Effector memory CD8-positive, alpha-beta T cell (primary cell): ENCODE results near the gene RRP12.

ENCODE experiments used
- ATAC-seq: fragments of 150-1000 bp; cut with Tn5 transposase; replicated peaks from 2 replicates; pipeline ENCODE4 v1.10.0; 2021; ENCODE audit warnings: mild to moderate bottlenecking, moderate library complexity
- DNase-seq, 3 experiments: peaks; one replicate each; pipeline ENCODE4 v3.0.0; 2021
- H3K27ac Mint-ChIP-seq, 2 donors: one replicate each; pipeline ENCODE4 v1.8.0; 2022; ENCODE audit warnings: mild to moderate bottlenecking in 2 of 2, mixed read lengths in 2 of 2, moderate library complexity in 2 of 2
- H3K27me3 Mint-ChIP-seq, 2 donors: one replicate each; pipeline ENCODE4 v1.8.0; 2022; ENCODE audit warnings: mixed read lengths in 2 of 2
- H3K36me3 Mint-ChIP-seq: one replicate; pipeline ENCODE4 v1.8.0; 2022; ENCODE audit warnings: mild to moderate bottlenecking, moderate library complexity, mixed read lengths; ENCODE audit not compliant: insufficient read depth
- H3K4me1 Mint-ChIP-seq, 2 donors: one replicate each; pipeline ENCODE4 v1.8.0; 2022; ENCODE audit warnings: low read depth in 2 of 2, mixed read lengths in 2 of 2
- H3K4me3 Mint-ChIP-seq, 2 donors: one replicate each; pipeline ENCODE4 v1.8.0; 2022; ENCODE audit warnings: mild to moderate bottlenecking in 2 of 2, mixed read lengths in 2 of 2, moderate library complexity in 2 of 2
- H3K9me3 Mint-ChIP-seq, 2 donors: one replicate each; pipeline ENCODE4 v1.8.0; 2022; ENCODE audit warnings: mixed read lengths in 2 of 2

RRP12 gene

DNA sequence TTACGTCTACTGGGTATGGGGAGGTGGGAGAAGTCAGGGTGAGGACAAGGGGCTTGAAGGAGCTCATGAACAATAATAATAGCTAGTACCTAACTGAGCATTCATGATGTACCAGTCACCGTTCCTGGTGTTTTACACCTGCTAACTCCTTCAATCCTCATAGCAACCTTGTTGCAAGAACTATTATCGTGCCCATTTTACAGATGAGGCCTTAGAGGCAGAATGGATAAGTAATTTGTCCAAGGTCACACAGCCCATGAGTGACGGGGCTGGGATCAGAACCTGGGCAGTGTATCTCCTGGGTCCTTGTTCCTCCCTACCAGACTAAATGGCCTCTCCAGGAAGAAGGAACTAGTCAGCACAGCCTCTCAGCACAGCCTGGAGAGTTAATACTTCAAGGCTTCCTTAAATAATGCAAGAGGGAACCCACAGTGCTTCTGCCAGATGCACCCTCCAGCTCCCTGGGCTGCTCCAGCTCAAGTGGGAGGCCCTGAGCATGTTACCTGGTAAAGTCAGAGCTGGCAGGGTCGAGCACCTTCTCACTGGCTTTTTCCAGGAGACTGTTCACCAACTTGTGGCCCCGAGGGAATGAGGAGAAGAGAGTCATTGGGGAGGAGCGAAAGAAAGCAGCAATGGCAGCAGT is 28.8 kb downstream of the RRP12 start:
- peak overlapping the region in 1 of 2 donors; percentile 49 for H3K27ac Mint-ChIP-seq
- H3K9me3 Mint-ChIP-seq, result no peaks in the 10 kb centered on the region
- no peak for ATAC-seq
- no peak for DNase-seq
- peaks cover 47% of the 10 kb centered on the region for H3K36me3 Mint-ChIP-seq
- no peaks in the 10 kb centered on the region for H3K27me3 Mint-ChIP-seq
- no peak overlapping the region for H3K4me3 Mint-ChIP-seq
- H3K4me1 Mint-ChIP-seq, result peaks cover 0 to 2% of the 10 kb centered on the region in 2 donors

- Mint-ChIP-seq H3K36me3 (peaks cover 43% of the 10 kb centered on the region), H3K27me3 (no peaks in the 10 kb centered on the region), H3K4me3 (no peak overlapping the region), H3K9me3 (no peaks in the 10 kb centered on the region), H3K4me1 (peaks cover 0 to 2% of the 10 kb centered on the region in 2 donors), H3K27ac (peak overlapping the region in 1 of 2 donors; percentile 49)
- ATAC-seq (no peak), DNase-seq (no peak)
These were observed 29.4 kb downstream of the RRP12 start for GRCh38 chr10:97371696-97372095.

DNA sequence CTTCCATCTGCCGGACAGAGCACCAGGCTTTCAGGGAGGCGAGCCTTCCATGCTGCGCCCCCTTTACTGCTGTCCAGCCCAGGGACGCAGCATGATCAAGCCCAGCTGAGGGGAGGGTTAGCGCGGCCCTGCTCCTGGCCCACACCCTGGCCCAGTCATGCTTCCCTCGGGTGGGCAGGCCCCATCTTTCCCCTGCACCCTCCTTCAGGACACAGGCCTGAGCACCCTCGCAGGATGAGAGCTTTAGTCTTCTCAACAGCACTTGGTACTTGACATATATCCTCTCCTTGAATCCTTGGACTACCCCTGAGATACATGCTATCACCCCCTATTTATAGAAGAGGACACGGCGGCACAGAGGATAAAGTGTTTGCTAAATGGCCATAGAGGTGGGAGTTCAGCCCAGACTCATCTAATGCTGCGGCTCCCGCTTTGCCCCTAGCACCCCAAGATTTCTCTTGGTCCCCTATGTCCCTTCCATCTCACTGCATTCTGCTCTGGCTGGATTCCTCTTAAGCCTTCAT is 34.0 kb downstream of the RRP12 start:
- peak overlapping the region in 1 of 2 donors; percentile 63 for H3K27ac Mint-ChIP-seq
- no peak overlapping the region for H3K4me3 Mint-ChIP-seq
- ATAC-seq, result no peak
- peaks cover 0 to 2% of the 10 kb centered on the region in 2 donors for H3K4me1 Mint-ChIP-seq
- peaks cover 35% of the 10 kb centered on the region for H3K36me3 Mint-ChIP-seq
- no peak for DNase-seq
- no peaks in the 10 kb centered on the region for H3K27me3 Mint-ChIP-seq
- H3K9me3 Mint-ChIP-seq, result no peaks in the 10 kb centered on the region

- H3K27me3 Mint-ChIP-seq, result no peaks in the 10 kb centered on the region
- ATAC-seq, result no peak
- H3K4me3 Mint-ChIP-seq, result no peak overlapping the region
- DNase-seq, result no peak
- peaks cover 31% of the 10 kb centered on the region for H3K36me3 Mint-ChIP-seq
- peaks cover 0 to 2% of the 10 kb centered on the region in 2 donors for H3K4me1 Mint-ChIP-seq
- H3K27ac Mint-ChIP-seq, result peak overlapping the region; percentile 58 to 63
- no peaks in the 10 kb centered on the region for H3K9me3 Mint-ChIP-seq
These were observed 34.6 kb downstream of the RRP12 start for GRCh38 chr10:97366572-97366971.

DNA sequence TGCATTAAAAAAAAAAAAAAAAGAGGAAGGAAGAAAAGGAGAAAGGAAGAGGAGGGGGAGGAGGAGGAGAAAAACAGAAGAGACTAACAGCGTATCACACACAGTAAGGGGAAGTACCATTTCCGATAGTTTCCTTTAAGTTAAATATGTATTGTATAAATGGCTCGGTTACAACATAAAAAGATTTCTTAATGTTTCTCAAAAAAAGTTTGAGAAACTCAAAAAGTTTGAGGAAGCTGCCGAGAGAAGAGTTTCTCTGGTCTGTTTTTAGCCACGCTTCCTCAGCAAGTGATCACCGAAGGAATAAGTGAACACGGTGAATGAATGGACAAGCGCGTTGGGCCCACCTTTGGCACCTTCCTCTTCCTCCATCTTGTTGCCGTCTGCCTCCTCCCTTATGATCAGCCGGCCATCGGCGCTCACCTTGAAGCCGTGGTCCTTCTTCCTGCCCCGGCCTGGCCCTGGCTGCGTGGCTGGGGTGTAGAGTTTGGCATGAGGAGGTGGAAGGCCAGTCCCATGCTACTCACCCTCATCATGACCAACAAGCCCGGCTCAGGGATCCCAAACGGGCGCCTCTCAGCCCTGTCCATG is 35.3 kb downstream of the RRP12 start:
- ATAC-seq (peak; percentile 44), DNase-seq (no peak)
- Mint-ChIP-seq H3K4me3 (no peak overlapping the region), H3K27me3 (no peaks in the 10 kb centered on the region), H3K4me1 (peaks cover 0 to 2% of the 10 kb centered on the region in 2 donors), H3K9me3 (no peaks in the 10 kb centered on the region), H3K36me3 (peaks cover 27% of the 10 kb centered on the region), H3K27ac (peak overlapping the region; percentile 58 to 63)

- no peak overlapping the region for H3K4me3 Mint-ChIP-seq
- H3K9me3 Mint-ChIP-seq, result no peaks in the 10 kb centered on the region
- peaks cover 20% of the 10 kb centered on the region for H3K36me3 Mint-ChIP-seq
- H3K27me3 Mint-ChIP-seq, result no peaks in the 10 kb centered on the region
- peak overlapping the region in 1 of 2 donors; percentile 52 for H3K27ac Mint-ChIP-seq
- DNase-seq (no peak), ATAC-seq (no peak)
- no peaks in the 10 kb centered on the region for H3K4me1 Mint-ChIP-seq
These were observed 38.1 kb downstream of the RRP12 start for GRCh38 chr10:97363071-97363470.

DNA sequence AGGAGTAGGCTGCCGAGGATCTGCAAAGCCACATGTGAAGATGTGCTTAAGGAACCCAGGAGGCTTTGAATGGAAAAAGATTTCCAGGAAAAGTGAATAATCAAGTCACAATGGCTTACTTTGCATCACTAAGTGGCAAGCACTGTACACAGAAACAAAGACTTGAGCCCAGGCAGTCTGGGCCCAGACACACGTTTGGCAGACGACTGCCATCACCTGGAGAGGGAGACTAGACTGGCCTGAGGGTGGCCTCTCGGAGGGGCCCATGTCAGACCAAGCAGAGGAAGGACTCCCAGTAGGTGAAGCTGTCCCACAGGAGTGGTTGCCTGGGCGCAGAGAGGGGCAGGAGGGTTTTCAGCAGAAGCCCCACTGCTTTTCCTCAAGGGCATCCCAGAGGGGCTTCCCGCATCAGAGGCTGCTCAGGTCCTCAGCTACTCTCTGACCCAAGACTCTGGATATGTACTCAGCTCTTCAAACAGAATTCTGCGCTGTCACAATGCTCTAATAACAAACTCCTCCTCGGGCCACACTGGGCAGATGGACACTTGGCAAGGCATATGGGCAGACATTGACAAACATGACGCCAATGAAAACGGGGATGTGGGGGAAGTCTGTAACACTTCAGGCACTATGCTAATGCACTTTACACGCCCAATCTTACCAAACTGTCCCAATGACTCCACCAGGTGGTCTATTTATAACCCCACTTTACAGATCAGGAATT is 38.7 kb downstream of the RRP12 start:
- Mint-ChIP-seq H3K27me3 (no peaks in the 10 kb centered on the region), H3K27ac (peak overlapping the region in 1 of 2 donors; percentile 52), H3K36me3 (peaks cover 21% of the 10 kb centered on the region)

GRCh38 chr10:97361537-97361901 is 39.6 kb downstream of the RRP12 start:
- ATAC-seq (no peak), DNase-seq (no peak)
- Mint-ChIP-seq H3K27me3 (no peaks in the 10 kb centered on the region), H3K27ac (no peak overlapping the region), H3K4me3 (no peak overlapping the region), H3K4me1 (no peaks in the 10 kb centered on the region), H3K36me3 (peaks cover 21% of the 10 kb centered on the region), H3K9me3 (no peaks in the 10 kb centered on the region)

More for the DNA sequence above, 38.7 kb downstream of the RRP12 start:
- H3K9me3 Mint-ChIP-seq, result no peaks in the 10 kb centered on the region
- H3K4me1 Mint-ChIP-seq, result no peaks in the 10 kb centered on the region
- ATAC-seq (no peak), DNase-seq (no peak)
- H3K4me3 Mint-ChIP-seq, result no peak overlapping the region

DNA sequence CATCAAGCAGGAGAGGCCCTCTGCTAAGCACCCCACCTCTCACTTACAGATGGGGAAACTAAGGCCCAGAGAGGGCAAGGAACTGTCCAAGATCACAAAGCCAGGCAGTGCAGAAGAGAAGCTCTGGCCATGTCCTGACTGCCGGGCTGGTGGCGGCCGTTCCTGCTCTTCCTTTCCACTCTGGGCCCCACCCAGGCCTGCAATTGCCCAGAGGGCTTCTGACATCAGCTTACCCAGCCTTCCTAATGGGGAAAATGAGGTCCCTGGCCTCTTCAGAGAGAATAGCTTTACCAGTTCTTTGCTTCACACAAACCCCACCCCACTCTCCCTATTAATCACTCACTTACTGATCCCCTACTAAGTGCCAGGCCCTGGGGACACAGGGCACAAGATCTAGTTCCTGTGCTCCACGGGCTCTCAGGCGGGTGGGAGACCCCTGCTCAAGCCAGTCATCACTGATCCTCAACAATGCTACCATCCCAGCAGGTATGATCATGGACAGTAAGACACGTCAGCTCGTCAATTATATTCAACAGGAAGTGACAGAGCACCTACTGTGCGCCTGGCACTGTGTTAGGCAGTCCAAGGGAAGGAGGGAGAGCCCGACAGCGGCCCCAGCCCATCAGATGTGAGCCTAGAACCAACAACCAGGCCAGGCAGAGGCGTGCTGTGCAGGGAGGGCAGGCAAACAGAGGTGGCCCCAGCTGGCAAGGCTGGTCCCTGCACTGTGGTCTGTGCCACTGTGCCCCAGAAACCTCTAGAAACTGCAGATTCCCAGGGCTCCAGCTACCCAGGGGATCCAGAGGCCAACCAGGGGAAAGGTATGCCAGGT is 40.2 kb downstream of the RRP12 start:
- Mint-ChIP-seq H3K27ac (peak overlapping the region; percentile 55 to 75), H3K27me3 (no peaks in the 10 kb centered on the region), H3K9me3 (no peaks in the 10 kb centered on the region), H3K36me3 (peaks cover 19% of the 10 kb centered on the region), H3K4me3 (no peak overlapping the region), H3K4me1 (peaks cover 3 to 6% of the 10 kb centered on the region in 2 donors)
- no peak for ATAC-seq
- no peak for DNase-seq

- H3K4me3 Mint-ChIP-seq, result no peak overlapping the region
- H3K4me1 Mint-ChIP-seq, result peaks cover 8 to 11% of the 10 kb centered on the region in 2 donors
- ATAC-seq (no peak), DNase-seq (no peak)
- H3K36me3 Mint-ChIP-seq, result peaks cover 10% of the 10 kb centered on the region
- peak overlapping the region; percentile 41 to 69 for H3K27ac Mint-ChIP-seq
- H3K27me3 Mint-ChIP-seq, result no peaks in the 10 kb centered on the region
- H3K9me3 Mint-ChIP-seq, result no peaks in the 10 kb centered on the region
These were observed 42.4 kb downstream of the RRP12 start for GRCh38 chr10:97358781-97359180.

DNA sequence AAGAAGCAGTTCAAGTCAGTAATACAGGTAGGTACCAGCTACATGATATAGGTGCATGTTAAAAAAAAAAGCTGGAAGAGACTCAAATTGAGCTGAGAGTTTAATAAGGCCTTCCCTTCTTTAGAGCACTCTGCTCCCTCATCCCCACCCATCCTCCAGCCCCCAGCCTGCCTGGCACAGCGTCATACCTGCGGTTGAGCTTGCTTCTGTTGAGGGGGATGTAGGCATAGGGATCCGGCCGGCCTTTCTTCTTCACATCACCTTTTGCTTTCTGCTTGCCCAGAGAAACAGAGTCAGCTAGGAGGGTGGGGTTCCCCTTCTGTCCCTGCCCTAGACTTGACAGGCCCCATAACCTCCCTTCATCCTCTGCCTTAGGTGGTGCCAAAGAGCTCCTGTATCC is 42.8 kb downstream of the RRP12 start:
- no peaks in the 10 kb centered on the region for H3K27me3 Mint-ChIP-seq
- DNase-seq (no peak), ATAC-seq (no peak)
- peak overlapping the region; percentile 41 to 69 for H3K27ac Mint-ChIP-seq
- H3K4me1 Mint-ChIP-seq, result peaks cover 8 to 11% of the 10 kb centered on the region in 2 donors
- H3K4me3 Mint-ChIP-seq, result no peak overlapping the region
- no peaks in the 10 kb centered on the region for H3K9me3 Mint-ChIP-seq
- H3K36me3 Mint-ChIP-seq, result peaks cover 10% of the 10 kb centered on the region

GRCh38 chr10:97356918-97357317 is 44.2 kb downstream of the RRP12 start:
- Mint-ChIP-seq H3K4me1 (peaks cover 8 to 11% of the 10 kb centered on the region in 2 donors), H3K36me3 (peaks cover 10% of the 10 kb centered on the region), H3K9me3 (no peaks in the 10 kb centered on the region), H3K27ac (peak overlapping the region in 1 of 2 donors; percentile 69), H3K4me3 (no peak overlapping the region), H3K27me3 (no peaks in the 10 kb centered on the region)
- DNase-seq (no peak), ATAC-seq (no peak)

- DNase-seq (peak; percentile 13 to 28 (median 16)), ATAC-seq (peak; percentile 82)
- Mint-ChIP-seq H3K27me3 (no peaks in the 10 kb centered on the region), H3K27ac (peak overlapping the region; percentile 60 to 78), H3K4me1 (peaks cover 8 to 11% of the 10 kb centered on the region in 2 donors), H3K4me3 (peak overlapping the region in 1 of 2 donors; percentile 25), H3K9me3 (no peaks in the 10 kb centered on the region), H3K36me3 (peaks cover 10% of the 10 kb centered on the region)
These were observed 44.7 kb downstream of the RRP12 start for GRCh38 chr10:97356318-97356914.
